NOMO-1 treated with DMSO at 0.1 percent for 48 hours (cell line): Measurements from ENCODE around the gene CDC20.
A peak's percentile ranks its signal among the peaks of the same experiment; 100 is the strongest.
"Not testable (repeated sequence)": the region's sequence is repeated elsewhere in the genome, so short reads cannot be mapped to it uniquely, and the experiment has no call there.

ENCODE experiments used
- DNase-seq: peaks from one replicate; lab custom pipeline; 2025; ENCODE audit not compliant: unreplicated experiment; lab: John Stamatoyannopoulos, UW

CDC20 gene

GRCh38 chr1:43379476-43379875 lies 20.7 kb downstream of the CDC20 start:
- no peak for DNase-seq

- DNase-seq = peak; percentile 60
These were observed 22.8 kb downstream of the CDC20 start for GRCh38 chr1:43381612-43382011.

GRCh38 chr1:43382027-43382779 lies 23.4 kb downstream of the CDC20 start:
- DNase-seq = no peak

GRCh38 chr1:43383449-43383848 lies 24.7 kb downstream of the CDC20 start:
- DNase-seq = no peak

GRCh38 chr1:43386676-43387075 lies 27.9 kb downstream of the CDC20 start:
- DNase-seq = no peak

GRCh38 chr1:43387976-43388599 lies 29.3 kb downstream of the CDC20 start:
- DNase-seq = no peak

- no peak for DNase-seq
These were observed 29.8 kb downstream of the CDC20 start for GRCh38 chr1:43388613-43389012.

- peak; percentile 92 for DNase-seq
These were observed 30.8 kb downstream of the CDC20 start, which contains the start of the genes MED8 and SZT2 for GRCh38 chr1:43389326-43390313. TSS of gene MED8 (minus strand) at chr1:43389800. CDS start at chr1:43389764, 36 bp downstream. TSS of gene SZT2 (plus strand) at chr1:43389899. CDS start at chr1:43389969, 70 bp downstream.

GRCh38 chr1:43392702-43393101 lies 33.9 kb downstream of the CDC20 start:
- no peak for DNase-seq

GRCh38 chr1:43395523-43395922 lies 36.7 kb downstream of the CDC20 start:
- DNase-seq = no peak

GRCh38 chr1:43396059-43396458 lies 37.3 kb downstream of the CDC20 start:
- no peak for DNase-seq

- DNase-seq = no peak
These were observed 39.4 kb downstream of the CDC20 start for GRCh38 chr1:43398227-43398626.

- not testable (repeated sequence) for DNase-seq
These were observed 41.7 kb downstream of the CDC20 start for GRCh38 chr1:43400441-43400840.

- DNase-seq = no peak
These were observed 43.5 kb downstream of the CDC20 start for GRCh38 chr1:43402089-43402865.

GRCh38 chr1:43404353-43404752 lies 45.6 kb downstream of the CDC20 start:
- no peak for DNase-seq

- DNase-seq = no peak
These were observed 46.6 kb downstream of the CDC20 start for GRCh38 chr1:43405219-43405875.

GRCh38 chr1:43405876-43406234 lies 47.1 kb downstream of the CDC20 start:
- DNase-seq = no peak

- no peak for DNase-seq
These were observed 51.8 kb downstream of the CDC20 start for GRCh38 chr1:43410571-43410970.
